Nephron (organoid): ENCODE data around the gene PIP4P1.

Experiments
- H3K27ac Mint-ChIP-seq, 3 experiments: 2 replicates each; pipeline ENCODE4 v1.8.0; 2020; ENCODE audit warnings: mixed read lengths in 3 of 3, mild to moderate bottlenecking in 2 of 3, moderate library complexity in 1 of 3
- H3K27me3 Mint-ChIP-seq: 2 replicates; pipeline ENCODE4 v1.8.0; 2021; ENCODE audit warnings: low read depth, mild to moderate bottlenecking, moderate library complexity, mixed read lengths
- H3K36me3 Mint-ChIP-seq: 2 replicates; pipeline ENCODE4 v1.8.0; 2020; ENCODE audit warnings: low read depth, mixed read lengths
- H3K4me1 Mint-ChIP-seq: 2 replicates; pipeline ENCODE4 v1.8.0; 2020; ENCODE audit warnings: mixed read lengths
- H3K4me3 Mint-ChIP-seq, 3 experiments: 2 replicates each; pipeline ENCODE4 v1.8.0; 2020; ENCODE audit warnings: mild to moderate bottlenecking in 3 of 3, mixed read lengths in 3 of 3, moderate library complexity in 2 of 3
- H3K9me3 Mint-ChIP-seq: 2 replicates; pipeline ENCODE4 v1.8.0; 2020; ENCODE audit warnings: mixed read lengths
- TF ChIP-seq, protein P1 (sequence below), 3 experiments: fragments of 200-600 bp; sonication (generic); IDR thresholded peaks; one replicate each; pipeline ENCODE4 v1.5.0; 2021; ENCODE audit warnings: antibody characterized with exemption in 3 of 3; ENCODE audit not compliant: unreplicated experiment in 3 of 3

PIP4P1 gene

DNA sequence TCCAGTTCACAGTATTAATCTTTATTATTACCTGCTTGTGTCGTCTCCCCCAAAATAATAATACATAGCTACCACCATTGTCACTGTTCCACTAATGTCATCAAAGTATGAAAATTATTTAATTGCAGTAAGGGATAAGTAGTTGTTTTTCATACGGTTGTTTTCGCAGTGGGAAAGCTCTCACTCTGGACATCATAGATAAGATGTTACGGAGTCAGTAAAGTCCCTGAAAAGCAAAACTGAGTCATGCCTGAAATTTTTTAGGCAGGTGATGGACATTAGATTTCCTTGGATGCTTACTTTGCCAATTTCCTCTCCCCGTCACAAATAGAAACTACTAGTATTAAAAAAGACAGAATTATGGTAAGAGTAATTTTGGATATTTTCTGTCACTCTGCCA, 21.1 kb upstream of the PIP4P1 start:
- TF ChIP-seq, protein P1, sequence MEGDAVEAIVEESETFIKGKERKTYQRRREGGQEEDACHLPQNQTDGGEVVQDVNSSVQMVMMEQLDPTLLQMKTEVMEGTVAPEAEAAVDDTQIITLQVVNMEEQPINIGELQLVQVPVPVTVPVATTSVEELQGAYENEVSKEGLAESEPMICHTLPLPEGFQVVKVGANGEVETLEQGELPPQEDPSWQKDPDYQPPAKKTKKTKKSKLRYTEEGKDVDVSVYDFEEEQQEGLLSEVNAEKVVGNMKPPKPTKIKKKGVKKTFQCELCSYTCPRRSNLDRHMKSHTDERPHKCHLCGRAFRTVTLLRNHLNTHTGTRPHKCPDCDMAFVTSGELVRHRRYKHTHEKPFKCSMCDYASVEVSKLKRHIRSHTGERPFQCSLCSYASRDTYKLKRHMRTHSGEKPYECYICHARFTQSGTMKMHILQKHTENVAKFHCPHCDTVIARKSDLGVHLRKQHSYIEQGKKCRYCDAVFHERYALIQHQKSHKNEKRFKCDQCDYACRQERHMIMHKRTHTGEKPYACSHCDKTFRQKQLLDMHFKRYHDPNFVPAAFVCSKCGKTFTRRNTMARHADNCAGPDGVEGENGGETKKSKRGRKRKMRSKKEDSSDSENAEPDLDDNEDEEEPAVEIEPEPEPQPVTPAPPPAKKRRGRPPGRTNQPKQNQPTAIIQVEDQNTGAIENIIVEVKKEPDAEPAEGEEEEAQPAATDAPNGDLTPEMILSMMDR (IDR thresholded peaks at IDR 0.05; ENCODE audit: unreplicated experiment in 3 of 3), result no peak
- Mint-ChIP-seq H3K4me1 (no peaks in the 10 kb centered on the region), H3K9me3 (no peaks in the 10 kb centered on the region), H3K36me3 (peaks cover 3% of the 10 kb centered on the region), H3K27me3 (no peaks in the 10 kb centered on the region), H3K27ac (no peak overlapping the region), H3K4me3 (no peak overlapping the region)

DNA sequence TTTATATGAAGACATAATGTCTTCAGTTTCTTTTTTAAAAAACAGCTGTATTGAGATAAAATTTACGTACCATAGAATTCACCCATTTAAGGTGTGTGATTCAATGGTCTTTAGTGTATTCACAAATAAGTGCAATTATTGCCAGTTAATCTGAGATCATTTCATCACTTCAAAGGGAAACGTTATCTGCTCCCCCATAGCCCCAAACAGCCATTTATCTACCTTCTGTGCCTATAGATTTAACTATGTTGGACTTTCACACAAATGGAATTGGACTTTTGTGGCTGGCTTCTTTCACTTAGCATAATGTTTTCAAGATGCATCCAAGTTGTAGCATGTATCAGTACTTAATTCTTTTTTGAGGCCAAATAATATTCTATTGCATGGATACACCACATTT, 17.7 kb upstream of the PIP4P1 start:
- Mint-ChIP-seq H3K36me3 (peaks cover 25% of the 10 kb centered on the region), H3K4me3 (no peak overlapping the region)
- TF ChIP-seq, protein P1 (IDR thresholded peaks at IDR 0.05; ENCODE audit: unreplicated experiment in 3 of 3), result no peak

DNA sequence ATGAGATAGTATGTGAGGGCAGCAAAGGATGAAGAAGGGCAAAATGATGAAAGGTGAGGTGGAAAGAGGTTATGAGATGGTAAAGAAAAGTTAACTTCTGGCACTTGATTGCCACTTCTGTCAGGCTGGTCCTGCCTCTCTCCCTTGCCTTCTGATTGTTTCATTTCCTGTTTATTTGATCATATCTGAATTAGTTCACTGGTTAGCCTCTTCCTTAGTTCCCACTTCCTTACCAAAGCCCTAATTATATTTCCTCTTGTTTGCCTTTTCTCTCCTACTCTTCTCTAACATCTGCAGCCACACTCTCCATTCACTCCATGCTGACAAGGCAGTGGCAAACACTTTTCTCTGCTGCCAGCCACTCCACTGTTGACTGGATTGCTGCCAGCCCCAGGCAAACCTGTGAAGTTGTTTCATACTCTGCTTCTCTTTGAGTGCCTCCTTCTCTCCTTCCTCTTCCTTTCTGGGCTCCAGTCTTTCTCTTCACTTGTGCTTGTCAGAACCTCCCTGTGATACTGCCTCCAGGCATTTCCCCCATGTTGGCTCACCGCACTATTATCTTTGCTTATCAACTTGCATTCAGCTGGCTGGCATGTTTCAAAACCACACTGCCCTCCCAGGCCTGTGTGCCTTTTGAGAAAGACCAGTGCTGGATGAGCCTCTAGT, 16.1 kb upstream of the PIP4P1 start:
- Mint-ChIP-seq H3K27ac (no peak overlapping the region), H3K4me1 (no peaks in the 10 kb centered on the region), H3K4me3 (no peak overlapping the region), H3K27me3 (no peaks in the 10 kb centered on the region), H3K36me3 (peaks cover 26% of the 10 kb centered on the region), H3K9me3 (no peaks in the 10 kb centered on the region)
- TF ChIP-seq, protein P1 (IDR thresholded peaks at IDR 0.05; ENCODE audit: unreplicated experiment in 3 of 3), result no peak

More for the DNA sequence above, 17.7 kb upstream of the PIP4P1 start:
- Mint-ChIP-seq H3K9me3 (no peaks in the 10 kb centered on the region), H3K4me1 (no peaks in the 10 kb centered on the region), H3K27ac (no peak overlapping the region), H3K27me3 (no peaks in the 10 kb centered on the region)

DNA sequence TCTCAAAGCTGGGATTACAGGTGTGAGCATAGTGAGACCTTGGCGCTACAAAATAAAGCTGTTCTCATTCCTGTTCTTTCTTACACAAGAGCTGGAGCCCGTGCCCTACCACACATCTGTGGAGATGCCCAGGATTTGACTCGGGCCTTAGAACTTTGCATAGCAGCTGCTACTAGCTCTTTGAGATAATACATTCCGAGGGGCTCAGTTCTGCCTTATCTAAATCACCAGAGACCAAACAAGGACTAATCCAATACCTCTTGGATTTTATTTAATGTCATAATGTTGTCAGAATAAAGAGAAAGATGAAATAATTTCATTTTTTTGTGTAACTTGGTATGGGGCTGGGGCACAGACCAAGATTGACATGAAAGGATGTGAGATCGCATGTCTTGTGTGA, 15.5 kb upstream of the PIP4P1 start:
- H3K36me3 Mint-ChIP-seq, result peaks cover 26% of the 10 kb centered on the region
- H3K4me1 Mint-ChIP-seq, result no peaks in the 10 kb centered on the region
- no peaks in the 10 kb centered on the region for H3K9me3 Mint-ChIP-seq
- peaks cover 2% of the 10 kb centered on the region for H3K27me3 Mint-ChIP-seq
- no peak overlapping the region for H3K4me3 Mint-ChIP-seq
- H3K27ac Mint-ChIP-seq, result no peak overlapping the region
- TF ChIP-seq, protein P1 (IDR thresholded peaks at IDR 0.05; ENCODE audit: unreplicated experiment in 3 of 3), result no peak

DNA sequence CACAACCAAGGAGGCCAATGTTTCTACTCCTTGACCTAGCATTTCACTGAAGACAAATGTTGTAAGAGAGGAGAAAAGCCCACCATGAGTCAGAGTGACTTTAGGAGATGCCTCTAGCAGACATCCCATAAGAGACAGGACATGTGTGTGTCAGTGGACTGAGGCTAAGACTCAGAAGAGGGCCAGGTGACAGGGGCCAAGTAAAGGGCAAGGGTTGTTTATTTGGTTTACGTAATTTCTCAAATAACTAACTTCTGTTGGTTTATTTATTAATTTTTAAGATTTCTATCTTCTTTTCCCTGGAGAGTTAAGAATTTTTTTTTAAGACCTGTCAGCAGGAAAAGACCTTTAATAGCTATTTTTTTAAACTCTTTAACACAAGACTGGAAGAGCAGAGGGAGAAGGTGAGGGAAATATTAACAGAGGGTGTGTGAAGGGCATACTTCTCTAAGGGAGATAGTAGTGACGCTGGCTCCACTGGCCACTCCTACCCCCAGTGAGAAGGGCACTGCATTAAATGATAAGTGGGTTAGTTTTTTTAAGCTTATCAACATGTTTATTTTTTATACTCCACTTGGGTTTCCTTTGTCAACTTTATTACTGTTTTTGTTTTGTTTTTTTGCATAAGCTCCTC, 11.4 kb upstream of the PIP4P1 start:
- peaks cover 16% of the 10 kb centered on the region for H3K4me1 Mint-ChIP-seq
- peaks cover 11% of the 10 kb centered on the region for H3K27me3 Mint-ChIP-seq
- H3K9me3 Mint-ChIP-seq, result no peaks in the 10 kb centered on the region
- peaks cover 25% of the 10 kb centered on the region for H3K36me3 Mint-ChIP-seq
- peak overlapping the region; percentile 35 to 67 (median 60) for H3K4me3 Mint-ChIP-seq
- peak overlapping the region in 2 of 3 experiments; percentile 24 to 89 for H3K27ac Mint-ChIP-seq
- TF ChIP-seq, protein P1 (IDR thresholded peaks at IDR 0.05; ENCODE audit: unreplicated experiment in 3 of 3), result no peak

DNA sequence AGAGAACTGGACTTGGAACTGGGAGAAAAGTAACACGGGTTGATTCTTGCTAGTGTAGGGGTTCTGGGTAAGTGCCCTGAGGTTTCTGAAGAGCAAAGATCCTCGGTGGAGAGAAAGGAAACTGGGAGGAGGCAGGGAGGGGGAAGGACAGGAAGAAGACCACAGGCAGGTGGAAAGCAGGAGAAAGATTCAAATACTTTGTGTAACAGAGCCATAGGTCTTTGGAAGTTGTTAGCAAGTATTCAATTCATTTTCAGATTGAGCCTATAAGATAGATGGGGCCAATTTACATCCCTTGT, 9.3 kb upstream of the PIP4P1 start:
- peaks cover 16% of the 10 kb centered on the region for H3K4me1 Mint-ChIP-seq
- peaks cover 11% of the 10 kb centered on the region for H3K27me3 Mint-ChIP-seq
- peak overlapping the region; percentile 56 to 92 (median 90) for H3K27ac Mint-ChIP-seq
- H3K9me3 Mint-ChIP-seq, result no peaks in the 10 kb centered on the region
- H3K4me3 Mint-ChIP-seq, result peak overlapping the region; percentile 90 to 93 (median 93)
- TF ChIP-seq, protein P1 (IDR thresholded peaks at IDR 0.05; ENCODE audit: unreplicated experiment in 3 of 3), result no peak
- peaks cover 13% of the 10 kb centered on the region for H3K36me3 Mint-ChIP-seq
